ENCODE measurements around the gene MUC4.

- TF ChIP-seq CTCF (conservative IDR thresholded peaks at IDR 0.05; ENCODE audit: low read depth, low read length): no peak
- TF ChIP-seq EZH2 (IDR thresholded peaks at IDR 0.05; ENCODE audit: low read length, unreplicated experiment): no peak
Observed at GRCh38 chr3:195828762-195829161, 17.0 kb upstream of the MUC4 start.
